ENCODE results near the gene KRT38. TPM values are rescaled to one million over a fixed set of nuclear protein-coding genes. Genes with fewer than 3 reads are reported as not detected.

The KRT38 gene
- total RNA-seq, 1 donor from 2014 or later, result not detected

GRCh38 chr17:41483991-41484826 is 43.4 kb upstream of the KRT38 start:
- Mint-ChIP-seq H3K27ac (ENCODE audit: unreplicated experiment) (no peak overlapping the region), H3K4me3 (no peak overlapping the region), H3K9me3 (no peaks in the 10 kb centered on the region), H3K4me1 (no peaks in the 10 kb centered on the region), H3K27me3 (ENCODE audit: low read depth) (no peaks in the 10 kb centered on the region), H3K36me3 (ENCODE audit: low read depth) (no peaks in the 10 kb centered on the region)
- no peak for TF ChIP-seq CTCF (conservative IDR thresholded peaks at IDR 0.05)
- no peak for DNase-seq (ENCODE audit: low read depth, low spot score)

GRCh38 chr17:41483531-41483930 is 42.7 kb upstream of the KRT38 start:
- no peak overlapping the region for H3K4me3 Mint-ChIP-seq
- no peaks in the 10 kb centered on the region for H3K27me3 Mint-ChIP-seq (ENCODE audit: low read depth)
- H3K9me3 Mint-ChIP-seq, result no peaks in the 10 kb centered on the region
- no peaks in the 10 kb centered on the region for H3K4me1 Mint-ChIP-seq
- no peak for TF ChIP-seq CTCF (conservative IDR thresholded peaks at IDR 0.05)
- no peaks in the 10 kb centered on the region for H3K36me3 Mint-ChIP-seq (ENCODE audit: low read depth)
- no peak for DNase-seq (ENCODE audit: low read depth, low spot score)
- no peak overlapping the region for H3K27ac Mint-ChIP-seq (ENCODE audit: unreplicated experiment)

- peaks cover 4% of the 10 kb centered on the region for H3K4me1 Mint-ChIP-seq
- no peaks in the 10 kb centered on the region for H3K9me3 Mint-ChIP-seq
- H3K27ac Mint-ChIP-seq (ENCODE audit: unreplicated experiment), result no peak within 1 kb of the TSS
- H3K4me3 Mint-ChIP-seq, result no peak within 1 kb of the TSS
- DNase-seq (ENCODE audit: low read depth, low spot score), result no peak
- no peaks in the 10 kb centered on the region for H3K36me3 Mint-ChIP-seq (ENCODE audit: low read depth)
- H3K27me3 Mint-ChIP-seq (ENCODE audit: low read depth), result no peaks in the 10 kb centered on the region
- no peak for TF ChIP-seq CTCF (conservative IDR thresholded peaks at IDR 0.05)
These were observed 40.3 kb upstream of the KRT38 start, which contains the start of gene KRT35 for GRCh38 chr17:41481036-41481435. Gene KRT35, minus strand, starts transcription at chr17:41481151. Its CDS starts 54 bp downstream, at chr17:41481097.

- Mint-ChIP-seq H3K9me3 (no peaks in the 10 kb centered on the region), H3K36me3 (ENCODE audit: low read depth) (no peaks in the 10 kb centered on the region), H3K4me3 (no peak overlapping the region), H3K27ac (ENCODE audit: unreplicated experiment) (no peak overlapping the region), H3K27me3 (ENCODE audit: low read depth) (no peaks in the 10 kb centered on the region), H3K4me1 (peaks cover 4% of the 10 kb centered on the region)
- no peak for TF ChIP-seq CTCF (conservative IDR thresholded peaks at IDR 0.05)
- DNase-seq (ENCODE audit: low read depth, low spot score), result no peak
These were observed 39.8 kb upstream of the KRT38 start for GRCh38 chr17:41480581-41480980.

GRCh38 chr17:41480136-41480535 is 39.4 kb upstream of the KRT38 start:
- DNase-seq (ENCODE audit: low read depth, low spot score), result no peak
- Mint-ChIP-seq H3K27me3 (ENCODE audit: low read depth) (no peaks in the 10 kb centered on the region), H3K4me1 (peaks cover 4% of the 10 kb centered on the region), H3K9me3 (no peaks in the 10 kb centered on the region), H3K36me3 (ENCODE audit: low read depth) (no peaks in the 10 kb centered on the region), H3K4me3 (no peak overlapping the region), H3K27ac (ENCODE audit: unreplicated experiment) (no peak overlapping the region)
- TF ChIP-seq CTCF (conservative IDR thresholded peaks at IDR 0.05), result no peak

Measured in neural crest cell (in vitro differentiated cells).